OCI-LY3 (cell line): ENCODE measurements around the gene SPACA6.
"Not testable (repeated sequence)": the region's sequence is repeated elsewhere in the genome, so short reads cannot be mapped to it uniquely, and the experiment has no call there.

Source experiments
- H2AFZ ChIP-seq: fragments of 200-600, 300-600 bp; shearing (Covaris generic); 2 replicates; pipeline ENCODE4 v1.6.0; 2014; ENCODE audit warnings: antibody characterized with exemption, low read depth, low read length
- H3K27ac ChIP-seq: fragments of 200-600, 300-600 bp; sonication (generic); 2 replicates; pipeline ENCODE4 v1.5.1; 2014; ENCODE audit warnings: mild to moderate bottlenecking, low read length, moderate library complexity, mixed read lengths
- H3K27me3 ChIP-seq: fragments of 200-600, 300-600 bp; sonication (generic); 2 replicates; pipeline ENCODE4 v1.6.1; 2014; ENCODE audit warnings: low read depth, low read length, mixed read lengths
- H3K36me3 ChIP-seq: fragments of 200-600, 300-600 bp; sonication (generic); replicated peaks from 2 replicates; pipeline ENCODE3; 2014; ENCODE audit warnings: low read depth, low read length, mixed read lengths
- H3K4me1 ChIP-seq: fragments of 300-600, 200-600 bp; sonication (generic); 2 replicates; pipeline ENCODE4 v1.6.1; 2014; ENCODE audit warnings: low read length, mixed read lengths
- H3K4me2 ChIP-seq: fragments of 200-600, 300-600 bp; sonication (generic); 2 replicates; pipeline ENCODE4 v1.6.1; 2014; ENCODE audit warnings: low read length, mixed read lengths
- H3K4me3 ChIP-seq: fragments of 300-600, 200-600 bp; sonication (generic); 2 replicates; pipeline ENCODE4 v1.5.1; 2014; ENCODE audit warnings: antibody characterized with exemption, mild to moderate bottlenecking, low read length, moderate library complexity
- H3K79me2 ChIP-seq: fragments of 300-600, 200-600 bp; shearing (Covaris generic); 2 replicates; pipeline ENCODE4 v1.6.1; 2014; ENCODE audit warnings: mild to moderate bottlenecking, low read length, mixed read lengths
- H3K9ac ChIP-seq: fragments of 300-600, 200-600 bp; shearing (Covaris generic); 2 replicates; pipeline ENCODE4 v1.6.0; 2014; ENCODE audit warnings: mild to moderate bottlenecking, low read length, moderate library complexity
- H3K9me3 ChIP-seq: fragments of 200-600, 300-600 bp; shearing (Covaris generic); 2 replicates; pipeline ENCODE4 v1.6.1; 2014; ENCODE audit warnings: low read length, mixed read lengths; ENCODE audit not compliant: insufficient read depth
- H4K20me1 ChIP-seq: fragments of 200-600, 300-600 bp; sonication (generic); 2 replicates; pipeline ENCODE4 v1.6.1; 2016; ENCODE audit warnings: low read length, mixed read lengths; ENCODE audit not compliant: insufficient read depth
- EZH2phosphoT487 ChIP-seq: fragments of 200-600 bp; shearing (Covaris generic); IDR thresholded peaks from 2 replicates; pipeline ENCODE4 v1.6.1; 2018; ENCODE audit warnings: antibody characterized with exemption, mixed run types, low read depth
- TF ChIP-seq, protein P1 (sequence below): fragments of 200-600, 300-600 bp; sonication (generic); IDR thresholded peaks from 2 replicates; pipeline ENCODE4 v1.5.1; 2014; ENCODE audit warnings: antibody characterized with exemption, low read length, low read depth

SPACA6 gene

DNA sequence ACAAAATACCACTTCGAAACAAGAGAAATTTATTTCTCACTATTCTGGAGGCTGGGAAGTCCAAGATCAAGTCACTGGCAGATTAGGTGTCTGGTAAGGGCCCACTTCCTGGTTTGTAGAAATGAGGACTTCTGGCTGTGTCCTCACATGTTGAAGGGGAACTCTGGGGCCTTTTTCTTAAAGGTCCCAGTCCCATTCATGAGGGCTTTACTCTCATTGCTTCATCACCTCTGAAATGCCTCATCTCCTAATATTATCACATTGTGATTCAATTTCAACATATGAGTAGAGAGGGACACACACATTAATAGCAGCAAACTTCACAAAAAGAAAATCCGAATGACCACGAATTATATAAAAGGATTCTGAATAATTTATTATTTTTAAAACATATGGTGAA is 24.9 kb upstream of the SPACA6 start:
- H3K9me3 ChIP-seq, result no peaks in the 10 kb centered on the region
- no peaks in the 10 kb centered on the region for H3K79me2 ChIP-seq
- H3K27me3 ChIP-seq, result peaks cover 27% of the 10 kb centered on the region
- no peak overlapping the region for H3K4me3 ChIP-seq
- H3K27ac ChIP-seq, result no peak overlapping the region
- no peak for TF ChIP-seq EZH2phosphoT487
- H2AFZ ChIP-seq, result no peak overlapping the region
- peaks cover 14% of the 10 kb centered on the region for H3K4me1 ChIP-seq
- no peaks in the 10 kb centered on the region for H3K36me3 ChIP-seq
- H3K4me2 ChIP-seq, result no peak overlapping the region
- H4K20me1 ChIP-seq, result no peaks in the 10 kb centered on the region
- H3K9ac ChIP-seq, result no peak overlapping the region

DNA sequence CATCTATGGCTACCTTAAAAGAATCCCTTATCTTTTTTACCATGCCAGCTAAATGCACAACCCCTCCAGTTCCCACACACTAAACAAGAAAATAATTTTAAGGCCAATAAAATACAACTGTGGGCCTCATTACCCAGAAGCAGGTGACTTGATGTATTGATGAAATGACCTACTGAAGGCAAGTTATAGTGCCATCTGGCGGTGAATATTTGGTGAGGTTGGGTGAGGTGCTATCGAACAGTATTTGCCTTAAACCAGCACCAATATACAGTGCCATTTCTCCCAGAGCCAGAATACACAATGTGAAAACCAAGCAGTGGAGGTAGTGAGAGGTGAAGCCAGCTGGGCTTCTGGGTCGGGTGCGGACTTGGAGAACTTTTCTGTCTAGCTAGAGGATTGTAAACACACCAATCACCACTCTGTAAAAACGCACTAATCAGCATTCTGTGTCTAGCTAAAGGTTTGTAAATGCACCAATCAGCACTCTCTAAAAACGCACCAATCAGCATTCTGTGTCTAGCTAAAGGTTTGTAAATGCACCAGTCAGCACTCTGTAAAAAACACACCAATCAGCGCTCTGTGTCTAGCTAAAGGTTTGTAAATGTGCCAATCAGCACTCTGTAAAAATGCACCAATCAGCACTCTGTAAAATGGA is 17.1 kb upstream of the SPACA6 start:
- not testable (repeated sequence) for H3K9ac ChIP-seq, H3K36me3 ChIP-seq, H3K79me2 ChIP-seq, H3K4me1 ChIP-seq, H3K4me3 ChIP-seq, H2AFZ ChIP-seq, H3K9me3 ChIP-seq, H3K4me2 ChIP-seq, H4K20me1 ChIP-seq, H3K27ac ChIP-seq
- TF ChIP-seq, protein P1, sequence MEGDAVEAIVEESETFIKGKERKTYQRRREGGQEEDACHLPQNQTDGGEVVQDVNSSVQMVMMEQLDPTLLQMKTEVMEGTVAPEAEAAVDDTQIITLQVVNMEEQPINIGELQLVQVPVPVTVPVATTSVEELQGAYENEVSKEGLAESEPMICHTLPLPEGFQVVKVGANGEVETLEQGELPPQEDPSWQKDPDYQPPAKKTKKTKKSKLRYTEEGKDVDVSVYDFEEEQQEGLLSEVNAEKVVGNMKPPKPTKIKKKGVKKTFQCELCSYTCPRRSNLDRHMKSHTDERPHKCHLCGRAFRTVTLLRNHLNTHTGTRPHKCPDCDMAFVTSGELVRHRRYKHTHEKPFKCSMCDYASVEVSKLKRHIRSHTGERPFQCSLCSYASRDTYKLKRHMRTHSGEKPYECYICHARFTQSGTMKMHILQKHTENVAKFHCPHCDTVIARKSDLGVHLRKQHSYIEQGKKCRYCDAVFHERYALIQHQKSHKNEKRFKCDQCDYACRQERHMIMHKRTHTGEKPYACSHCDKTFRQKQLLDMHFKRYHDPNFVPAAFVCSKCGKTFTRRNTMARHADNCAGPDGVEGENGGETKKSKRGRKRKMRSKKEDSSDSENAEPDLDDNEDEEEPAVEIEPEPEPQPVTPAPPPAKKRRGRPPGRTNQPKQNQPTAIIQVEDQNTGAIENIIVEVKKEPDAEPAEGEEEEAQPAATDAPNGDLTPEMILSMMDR, result peak; percentile 65
- peaks cover 29% of the 10 kb centered on the region for H3K27me3 ChIP-seq

DNA sequence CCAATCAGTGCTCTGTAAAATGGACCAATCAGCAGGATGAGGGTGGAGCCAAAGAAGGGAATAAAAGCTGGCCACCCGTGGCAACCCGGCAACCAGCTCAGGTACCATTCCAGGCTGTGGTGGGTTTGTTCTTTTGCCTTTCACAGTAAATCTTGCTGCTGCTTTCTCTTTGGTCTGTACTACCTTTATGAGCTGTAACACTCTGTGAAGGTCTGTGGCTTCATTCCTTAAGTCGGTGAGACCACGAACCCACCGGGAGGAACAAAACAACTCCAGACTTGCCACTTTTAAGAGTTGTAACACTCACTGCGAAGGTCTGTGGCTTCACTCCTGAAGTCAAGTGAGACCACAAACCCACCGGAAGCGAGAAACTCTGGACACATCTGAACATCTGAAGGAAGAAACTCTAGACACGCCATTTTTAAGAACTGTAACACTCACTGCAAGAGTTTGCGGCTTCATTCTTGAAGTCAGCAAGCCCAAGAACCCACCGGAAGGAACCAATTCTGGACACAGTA is 16.5 kb upstream of the SPACA6 start:
- Histone ChIP-seq H4K20me1 (no peaks in the 10 kb centered on the region), H3K27me3 (peaks cover 29% of the 10 kb centered on the region), H3K36me3 (no peaks in the 10 kb centered on the region), H3K4me1 (no peaks in the 10 kb centered on the region), H3K27ac (no peak overlapping the region), H2AFZ (no peak overlapping the region), H3K4me2 (no peak overlapping the region), H3K79me2 (no peaks in the 10 kb centered on the region), H3K9me3 (no peaks in the 10 kb centered on the region), H3K4me3 (no peak overlapping the region), H3K9ac (no peak overlapping the region)
- TF ChIP-seq, protein P1, result no peak
- TF ChIP-seq EZH2phosphoT487, result no peak

DNA sequence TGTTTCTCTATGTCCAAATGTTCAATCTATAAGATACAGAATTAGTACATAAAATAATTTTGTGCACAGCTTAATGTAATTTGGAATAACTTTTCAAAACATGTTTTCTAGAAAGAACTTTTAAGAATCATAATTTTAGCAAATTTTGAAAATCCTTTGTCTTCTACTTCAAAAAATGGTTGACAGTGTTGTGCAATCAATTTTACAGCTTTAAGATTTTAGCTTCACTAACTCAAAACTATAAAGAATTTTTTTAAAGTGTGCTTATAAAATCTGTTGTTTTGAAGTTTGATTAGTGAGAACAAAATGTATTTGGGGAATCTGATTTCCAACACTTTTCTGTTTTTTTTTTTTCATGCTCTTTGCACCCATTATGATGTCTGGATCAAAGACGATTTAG is 12.7 kb upstream of the SPACA6 start:
- Histone ChIP-seq H3K79me2 (no peaks in the 10 kb centered on the region), H3K9me3 (no peaks in the 10 kb centered on the region), H2AFZ (no peak overlapping the region), H3K9ac (no peak overlapping the region), H3K27me3 (peaks cover 26% of the 10 kb centered on the region), H3K4me2 (no peak overlapping the region), H3K4me3 (no peak overlapping the region), H3K27ac (no peak overlapping the region), H4K20me1 (no peaks in the 10 kb centered on the region), H3K36me3 (no peaks in the 10 kb centered on the region), H3K4me1 (no peaks in the 10 kb centered on the region)
- no peak for TF ChIP-seq EZH2phosphoT487
- TF ChIP-seq, protein P1, result no peak
